ENCODE results near the gene BARHL1.
"Not testable (repeated sequence)": the region's sequence is repeated elsewhere in the genome, so short reads cannot be mapped to it uniquely, and the experiment has no call there.

BARHL1 gene

GRCh38 chr9:132557159-132557558 lies 25.2 kb upstream of the BARHL1 start:
- no peak for DNase-seq

GRCh38 chr9:132559711-132560110 lies 22.7 kb upstream of the BARHL1 start:
- no peak for DNase-seq

DNA sequence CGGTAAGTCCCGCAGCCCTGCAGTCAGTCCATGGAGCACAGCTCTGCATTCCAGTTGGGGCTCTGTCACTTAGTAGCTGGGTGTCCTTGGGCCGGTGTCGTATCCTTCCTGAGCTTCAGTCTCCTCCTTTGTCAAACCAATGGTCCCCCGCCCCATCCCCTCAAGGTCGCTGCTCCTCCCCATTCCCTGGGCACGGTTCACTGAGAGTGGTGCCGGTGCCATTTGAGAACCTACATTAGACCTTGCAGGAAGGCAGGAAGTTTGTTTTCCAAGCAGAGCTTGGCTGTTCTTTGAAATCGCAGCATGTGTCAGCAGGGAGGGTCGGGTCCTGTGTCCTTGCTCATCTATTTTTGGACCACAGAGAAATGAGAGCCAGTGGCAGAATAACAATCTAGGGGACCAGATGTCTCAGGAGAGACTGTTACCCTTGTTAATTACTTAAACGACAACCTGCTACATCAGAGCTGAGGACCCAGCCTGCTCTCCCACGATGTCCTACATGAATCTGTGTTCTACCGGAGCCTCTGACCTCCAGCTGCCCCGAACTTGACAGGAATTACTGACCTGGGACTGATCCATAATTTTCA lies 21.7 kb upstream of the BARHL1 start:
- DNase-seq, result no peak

DNA sequence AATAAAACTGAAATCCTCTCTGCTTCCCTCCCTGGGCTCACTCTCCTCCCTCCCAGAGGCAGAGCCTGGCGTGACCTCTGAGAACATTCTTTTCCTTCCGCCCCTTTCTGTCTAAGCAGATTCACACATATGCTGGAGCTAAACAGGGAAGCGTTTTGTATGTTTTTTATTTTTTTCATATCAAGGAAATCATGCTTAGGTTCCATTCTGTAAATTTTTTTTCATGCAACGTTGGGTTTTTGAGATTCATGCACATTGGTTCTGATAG lies 20.2 kb upstream of the BARHL1 start:
- no peak for DNase-seq

DNA sequence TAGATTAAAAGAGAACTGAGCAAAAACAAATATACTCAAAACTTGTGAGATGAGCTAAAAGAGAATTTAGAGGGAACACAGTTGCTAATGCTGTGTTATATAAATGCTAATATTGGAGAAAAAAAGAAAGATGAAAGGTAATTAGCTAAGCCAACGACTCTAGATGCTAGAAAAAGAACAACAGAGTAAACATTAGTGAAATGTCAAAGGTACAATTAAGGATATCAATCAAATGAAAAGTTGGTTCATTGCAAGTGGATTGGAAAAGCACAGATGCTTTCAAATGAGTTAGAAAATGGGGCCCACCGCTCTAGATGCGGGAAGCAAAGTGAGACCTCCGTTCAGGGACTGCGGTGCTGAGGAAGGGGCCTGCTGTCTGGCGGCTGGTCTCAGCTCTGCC lies 17.9 kb upstream of the BARHL1 start:
- DNase-seq, result no peak

DNA sequence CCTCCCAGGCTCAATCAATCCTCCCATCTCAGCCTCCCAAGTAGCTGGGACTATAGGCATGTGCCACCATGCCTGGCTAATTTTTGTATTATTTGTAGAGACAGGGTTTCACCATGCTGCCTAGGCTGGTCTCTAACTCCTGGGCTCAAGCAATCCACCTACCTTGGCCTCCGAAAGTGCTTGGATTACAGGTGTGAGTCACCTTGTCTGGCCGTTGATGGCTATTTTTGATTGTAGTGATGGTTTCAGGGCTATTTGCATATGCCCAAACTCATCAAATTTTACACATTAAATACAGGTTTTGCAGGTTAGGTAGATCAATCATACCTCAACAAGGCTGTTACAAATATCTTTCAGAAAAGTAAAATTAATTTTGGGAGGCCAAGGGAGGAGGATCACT lies 13.6 kb upstream of the BARHL1 start:
- DNase-seq, result not testable (repeated sequence)

- no peak for DNase-seq
These were observed 10.4 kb upstream of the BARHL1 start for GRCh38 chr9:132571806-132572600.

- no peak for DNase-seq
These were observed 9.5 kb upstream of the BARHL1 start for GRCh38 chr9:132572921-132573320.

- DNase-seq, result peak; percentile 34
These were observed 7.3 kb upstream of the BARHL1 start for GRCh38 chr9:132575005-132575609.

DNA sequence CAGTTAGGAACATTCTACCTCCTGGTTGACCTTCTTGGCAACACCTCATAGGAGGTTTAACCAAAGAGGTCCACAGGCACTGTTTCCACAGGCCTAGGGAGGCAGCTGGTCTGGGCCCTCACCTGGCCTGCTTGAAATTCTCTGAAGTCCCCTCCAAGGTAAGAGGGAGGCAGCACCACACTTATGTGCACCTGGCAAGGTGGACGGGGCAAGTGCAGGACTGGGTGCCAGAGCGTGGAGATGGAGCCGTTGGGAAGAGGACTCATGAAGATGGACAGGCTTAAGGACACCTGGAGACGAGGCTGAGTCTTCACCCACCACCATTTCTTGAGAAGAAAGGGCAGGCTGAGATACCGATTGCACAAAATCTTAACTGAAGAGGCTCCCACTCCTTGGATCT lies 6.6 kb upstream of the BARHL1 start:
- DNase-seq, result no peak

DNA sequence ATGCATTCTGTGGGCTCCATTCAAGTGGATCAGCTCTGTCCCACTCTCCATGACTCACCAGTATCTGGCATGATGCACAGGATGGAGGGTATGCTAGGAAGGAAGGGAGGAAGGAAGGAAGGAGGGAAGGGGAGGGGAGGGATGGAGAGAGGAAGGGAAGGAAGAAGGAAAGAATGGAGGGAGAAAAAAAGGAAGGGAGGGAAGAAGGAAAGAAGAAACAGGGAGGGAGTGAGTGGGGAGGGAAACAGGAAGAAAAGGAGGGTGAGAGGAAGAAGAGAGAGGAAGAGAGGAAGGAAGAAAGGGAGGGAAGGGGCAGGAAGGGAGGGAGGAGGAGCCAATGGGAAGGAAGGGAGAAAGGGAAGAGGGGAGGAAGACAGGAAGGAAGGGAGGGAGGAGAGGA lies 5.3 kb upstream of the BARHL1 start:
- DNase-seq, result no peak

GRCh38 chr9:132578367-132578932 lies 4.0 kb upstream of the BARHL1 start:
- DNase-seq, result no peak

GRCh38 chr9:132579427-132579798 lies 3.0 kb upstream of the BARHL1 start:
- no peak for DNase-seq

DNA sequence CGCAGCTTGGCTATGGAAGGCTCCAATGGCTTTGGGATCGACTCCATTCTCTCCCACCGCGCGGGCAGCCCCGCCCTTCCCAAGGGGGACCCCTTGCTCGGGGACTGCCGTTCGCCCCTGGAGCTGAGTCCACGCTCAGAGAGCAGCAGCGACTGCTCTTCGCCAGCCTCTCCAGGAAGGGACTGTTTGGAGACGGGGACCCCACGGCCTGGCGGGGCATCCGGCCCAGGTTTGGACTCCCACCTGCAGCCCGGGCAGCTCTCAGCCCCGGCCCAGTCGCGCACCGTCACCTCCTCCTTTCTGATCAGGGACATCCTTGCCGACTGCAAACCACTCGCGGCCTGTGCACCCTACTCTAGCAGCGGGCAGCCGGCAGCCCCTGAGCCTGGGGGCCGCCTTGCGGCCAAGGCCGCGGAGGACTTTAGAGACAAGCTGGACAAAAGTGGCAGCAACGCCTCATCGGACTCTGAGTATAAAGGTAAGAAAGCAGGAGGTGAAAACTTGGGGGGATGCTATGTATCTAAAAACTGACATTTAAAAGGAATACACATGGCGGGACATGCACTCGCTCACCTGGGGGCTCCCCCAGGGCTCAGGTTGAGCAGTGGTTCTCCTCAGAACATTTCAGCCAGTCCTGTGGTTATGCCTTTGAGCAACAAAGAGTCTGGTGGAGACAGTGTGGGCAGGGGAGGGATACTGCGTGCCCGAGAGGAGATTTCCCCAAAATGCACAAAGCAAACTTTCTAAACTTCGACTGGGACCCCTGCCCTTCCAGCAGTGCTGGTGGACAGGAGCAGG lies 579 bp downstream of the BARHL1 start:
- no peak for DNase-seq

DNA sequence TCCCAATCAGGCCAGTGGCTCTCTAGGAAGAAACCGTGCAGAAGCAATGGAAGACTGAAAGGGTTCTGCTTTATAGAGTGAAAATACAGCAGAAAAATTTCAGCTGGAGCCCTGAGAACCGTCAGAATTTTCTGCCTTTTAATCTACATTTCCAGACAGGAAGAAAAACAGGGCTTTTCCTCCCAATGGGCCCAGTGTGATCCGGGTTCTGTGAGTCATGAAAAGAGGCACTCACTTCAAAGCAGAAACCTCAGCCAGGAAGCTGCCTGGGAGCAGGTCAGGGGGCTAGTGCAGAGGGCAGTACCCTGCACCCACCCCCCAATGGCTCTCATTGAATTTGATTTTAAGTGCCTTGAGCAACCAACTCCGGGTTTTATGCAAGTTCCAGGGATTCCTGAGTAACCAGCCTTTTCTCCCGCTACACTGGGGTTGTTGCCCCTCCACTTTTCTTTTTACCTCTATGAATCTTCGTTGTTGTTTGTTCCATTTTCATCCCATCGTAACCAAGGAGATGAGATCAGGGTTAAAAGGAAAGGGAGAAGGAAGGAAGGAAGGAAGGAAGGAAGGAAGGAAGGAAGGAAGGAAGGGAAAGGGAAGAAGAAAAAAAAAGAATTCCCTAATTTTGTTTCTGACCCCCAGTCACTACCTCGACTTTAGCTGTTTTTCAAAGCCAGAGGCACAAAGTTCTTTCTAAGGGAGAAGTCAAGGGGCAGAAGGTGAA lies 1.3 kb downstream of the BARHL1 start:
- no peak for DNase-seq

DNA sequence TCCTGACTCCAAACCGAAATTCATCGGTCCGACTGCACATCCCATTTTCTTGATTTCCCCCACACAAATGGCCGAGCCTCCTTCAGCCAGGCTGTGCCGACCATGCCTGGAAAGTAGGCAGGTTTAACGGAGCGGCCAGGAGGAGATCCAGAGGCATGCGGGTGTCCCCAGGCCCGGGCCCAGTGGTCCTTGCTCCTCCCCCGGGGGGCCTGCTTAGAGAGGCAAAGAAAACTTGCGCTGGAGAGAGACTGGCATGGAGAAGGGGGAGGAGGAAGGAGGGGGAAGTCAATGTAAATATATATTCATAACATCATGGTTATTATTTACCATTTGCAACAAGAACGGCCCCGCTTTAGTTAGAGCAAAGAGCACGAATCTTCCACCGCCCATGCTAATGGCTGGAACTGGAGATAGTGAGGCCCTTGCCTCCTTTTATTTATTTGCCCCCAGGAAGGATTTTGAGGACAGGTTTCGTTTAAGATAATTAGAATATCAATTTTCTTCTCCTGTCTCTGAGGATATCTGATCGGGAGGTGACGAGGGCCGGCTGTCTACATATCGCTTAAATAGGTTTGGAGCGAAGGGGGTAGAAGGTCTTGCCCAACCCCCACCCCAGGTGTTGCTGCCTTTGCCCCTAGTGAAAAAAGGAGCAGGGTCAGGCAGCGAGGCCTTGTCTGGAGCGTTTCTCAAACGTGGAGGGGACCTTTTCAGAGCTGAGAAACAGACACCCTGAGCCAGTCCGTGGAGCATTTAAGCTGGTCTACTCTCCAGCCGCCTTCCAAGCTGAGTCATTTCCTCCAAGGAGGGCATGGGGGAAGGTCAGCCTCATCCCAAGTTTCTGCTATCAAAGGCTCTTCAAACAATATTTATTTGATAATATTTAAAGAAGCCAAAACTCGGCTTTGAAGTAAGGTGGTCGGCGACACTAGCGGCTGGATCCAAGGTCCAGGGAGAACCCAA lies 2.5 kb downstream of the BARHL1 start:
- no peak for DNase-seq

- DNase-seq, result no peak
These were observed 3.8 kb downstream of the BARHL1 start for GRCh38 chr9:132585954-132586829.

- DNase-seq, result no peak
These were observed 4.6 kb downstream of the BARHL1 start for GRCh38 chr9:132586830-132587591.

DNA sequence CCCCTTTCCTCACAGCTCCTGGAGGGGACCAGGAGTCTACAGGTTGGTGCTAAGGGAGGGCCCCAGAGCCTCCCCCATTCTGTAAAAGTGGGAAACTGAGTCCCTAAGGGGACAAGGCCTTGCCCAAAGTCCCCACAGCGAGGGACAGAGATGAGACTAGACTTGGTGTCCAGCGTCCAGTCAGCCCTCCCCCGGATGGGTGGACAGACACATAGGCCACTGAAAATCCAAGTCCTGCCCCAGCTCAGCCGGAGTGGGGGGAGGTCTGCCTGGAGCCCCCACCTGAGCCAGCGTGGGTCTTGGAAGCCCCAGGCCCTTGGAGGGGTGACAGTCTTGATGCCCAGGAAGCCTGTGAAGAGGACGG lies 5.2 kb downstream of the BARHL1 start:
- no peak for DNase-seq

- DNase-seq, result no peak
These were observed 5.7 kb downstream of the BARHL1 start for GRCh38 chr9:132588098-132588497.
